ENCODE measurements around the gene ABCC6. TPM values are rescaled to one million over a fixed set of nuclear protein-coding genes. Genes with fewer than 3 reads are reported as not detected.

ABCC6 gene
- total RNA-seq, 1 experiment from 2014 or later: 1.1 TPM

- peaks cover 3 to 10% (median 4%) of the 10 kb centered on the region in 3 experiments for H3K36me3 Mint-ChIP-seq (ENCODE audit: insufficient read depth in 1 of 3, low read depth in 3 of 3)
- H3K27me3 Mint-ChIP-seq (ENCODE audit: low read depth): peaks cover 6% of the 10 kb centered on the region
- DNase-seq: no peak
Measured at GRCh38 chr16:16157166-16157565, 66.1 kb downstream of the ABCC6 start.

More at GRCh38 chr16:16157166-16157565, 66.1 kb downstream of the ABCC6 start:
- no peak overlapping the region for H3K4ac ChIP-seq (ENCODE audit: low read depth, low read length)
- H2BK120ac ChIP-seq (ENCODE audit: low read depth, low read length, poor library complexity, severe bottlenecking): no peak overlapping the region
- no CpG with 5 or more reads among the region's 1 CpG for WGBS (ENCODE audit: extremely low coverage, insufficient read length, low lambda C conversion rate)
- H3K18ac ChIP-seq (ENCODE audit: insufficient read length, low read depth, low read length): no peak overlapping the region
- H2BK12ac ChIP-seq (ENCODE audit: insufficient read length, low read depth, low read length): no peak overlapping the region
- H3K4me3 Mint-ChIP-seq: no peak overlapping the region; a peak in 1 of 5 replicates
- H4K5ac ChIP-seq (ENCODE audit: insufficient read length, low read depth, low read length): no peak overlapping the region
- H3K9ac ChIP-seq (ENCODE audit: extremely low read depth, insufficient read length, low read length): no peak overlapping the region
- H3K23me2 ChIP-seq (ENCODE audit: insufficient read length, low read depth, low read length, poor library complexity, severe bottlenecking): no peaks in the 10 kb centered on the region
- no peak overlapping the region for H3K27ac ChIP-seq (ENCODE audit: insufficient read length, low read depth, low read length)
- H3K4me2 ChIP-seq (ENCODE audit: insufficient read depth, insufficient read length, low read length): no peak overlapping the region
- no peaks in the 10 kb centered on the region for H3K79me2 ChIP-seq (ENCODE audit: insufficient read depth, low read length)
- no peaks in the 10 kb centered on the region for H4K20me1 ChIP-seq (ENCODE audit: control insufficient read depth, insufficient read depth, insufficient read length)
- H3K23ac ChIP-seq (ENCODE audit: insufficient read length, low read depth, low read length): no peak overlapping the region
- TF ChIP-seq, protein P1, sequence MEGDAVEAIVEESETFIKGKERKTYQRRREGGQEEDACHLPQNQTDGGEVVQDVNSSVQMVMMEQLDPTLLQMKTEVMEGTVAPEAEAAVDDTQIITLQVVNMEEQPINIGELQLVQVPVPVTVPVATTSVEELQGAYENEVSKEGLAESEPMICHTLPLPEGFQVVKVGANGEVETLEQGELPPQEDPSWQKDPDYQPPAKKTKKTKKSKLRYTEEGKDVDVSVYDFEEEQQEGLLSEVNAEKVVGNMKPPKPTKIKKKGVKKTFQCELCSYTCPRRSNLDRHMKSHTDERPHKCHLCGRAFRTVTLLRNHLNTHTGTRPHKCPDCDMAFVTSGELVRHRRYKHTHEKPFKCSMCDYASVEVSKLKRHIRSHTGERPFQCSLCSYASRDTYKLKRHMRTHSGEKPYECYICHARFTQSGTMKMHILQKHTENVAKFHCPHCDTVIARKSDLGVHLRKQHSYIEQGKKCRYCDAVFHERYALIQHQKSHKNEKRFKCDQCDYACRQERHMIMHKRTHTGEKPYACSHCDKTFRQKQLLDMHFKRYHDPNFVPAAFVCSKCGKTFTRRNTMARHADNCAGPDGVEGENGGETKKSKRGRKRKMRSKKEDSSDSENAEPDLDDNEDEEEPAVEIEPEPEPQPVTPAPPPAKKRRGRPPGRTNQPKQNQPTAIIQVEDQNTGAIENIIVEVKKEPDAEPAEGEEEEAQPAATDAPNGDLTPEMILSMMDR (conservative IDR thresholded peaks at IDR 0.05): no peak
- no peak overlapping the region for H4K91ac ChIP-seq (ENCODE audit: insufficient read length, low read depth, low read length)
- no peak overlapping the region for H2BK5ac ChIP-seq (ENCODE audit: insufficient read length, low read length)
- H3K4me1 Mint-ChIP-seq: no peaks in the 10 kb centered on the region
- H2BK15ac ChIP-seq (ENCODE audit: low read depth, low read length): no peak overlapping the region
- no peaks in the 10 kb centered on the region for H3K4me1 ChIP-seq (ENCODE audit: insufficient read depth, low read length)
- no peak overlapping the region for H3T11ph ChIP-seq (ENCODE audit: low read length)
- H4K8ac ChIP-seq (replicated peaks; ENCODE audit: insufficient read length, low read depth, low read length): no peak overlapping the region
- no peaks in the 10 kb centered on the region for H3K79me1 ChIP-seq (ENCODE audit: insufficient read depth, low read depth, low read length, poor library complexity, severe bottlenecking)
- H3K14ac ChIP-seq (ENCODE audit: insufficient read depth, low read length): no peak overlapping the region
- H3K27me3 ChIP-seq (ENCODE audit: insufficient read depth, low read length): no peaks in the 10 kb centered on the region
- no peak overlapping the region for H2AK5ac ChIP-seq (ENCODE audit: insufficient read length, low read length)
- peaks cover 20% of the 10 kb centered on the region for H3K9me3 ChIP-seq (ENCODE audit: control insufficient read depth, low read depth, low read length)
- H2AFZ ChIP-seq (ENCODE audit: low read length): no peak overlapping the region
- no peak overlapping the region for H3K56ac ChIP-seq (ENCODE audit: insufficient read length, low read depth, low read length)
- peaks cover 29 to 40% of the 10 kb centered on the region in 2 experiments for H3K9me3 Mint-ChIP-seq
- no peak overlapping the region for H3K27ac Mint-ChIP-seq
- H2BK20ac ChIP-seq (ENCODE audit: low read depth, low read length, poor library complexity, severe bottlenecking): no peak overlapping the region
